Keratinocyte (primary cell): Measurements from ENCODE around the gene GRB10. TPM values are rescaled to one million over a fixed set of nuclear protein-coding genes. Genes with fewer than 3 reads are reported as not detected.

Source experiments
- DNase-seq: peaks from one replicate; pipeline ENCODE4 v3.0.0-alpha.2; 2011; ENCODE audit warnings: low read depth, missing footprints, low spot score
- FAIRE-seq: peaks from 2 replicates; lab custom pipeline; 2011; peaks lifted over from hg19 to GRCh38; lab: Jason Lieb, UNC
- H2AFZ ChIP-seq: 2 replicates; pipeline ENCODE4 v1.6.0; 2012; ENCODE audit warnings: low read length, control low read depth, inconsistent platforms; ENCODE audit not compliant: control insufficient read depth
- H3K27ac ChIP-seq: 2 replicates; pipeline ENCODE4 v1.5.1; 2011; ENCODE audit warnings: low read length; ENCODE audit not compliant: control insufficient read depth, insufficient read depth
- H3K27me3 ChIP-seq: 3 replicates; pipeline ENCODE4 v1.6.0; 2011; ENCODE audit warnings: low read length; ENCODE audit not compliant: control insufficient read depth, insufficient read depth; ENCODE audit errors: extremely low read depth
- H3K36me3 ChIP-seq, 2 experiments: 2 replicates in 1 of 2; 3 replicates in 1 of 2; pipeline ENCODE4 v1.5.1; 2011; ENCODE audit warnings: low read length in 2 of 2, mild to moderate bottlenecking in 1 of 2; ENCODE audit not compliant: control insufficient read depth in 2 of 2, insufficient read depth in 2 of 2; ENCODE audit errors: extremely low read depth in 1 of 2
- H3K4me1 ChIP-seq: 3 replicates; pipeline ENCODE4 v1.5.1; 2011; ENCODE audit warnings: low read length; ENCODE audit not compliant: control insufficient read depth, insufficient read depth; ENCODE audit errors: extremely low read depth
- H3K4me2 ChIP-seq: 3 replicates; pipeline ENCODE4 v1.6.0; 2011; ENCODE audit warnings: low read depth, low read length; ENCODE audit not compliant: control insufficient read depth, insufficient read depth; ENCODE audit errors: extremely low read depth
- H3K4me3 ChIP-seq, 3 experiments: fragments of 200-600 bp in 1 of 3; sonication (generic) in 1 of 3; 2 replicates in 2 of 3; 3 replicates in 1 of 3; pipeline ENCODE4 v1.5.1; 2011 to 2016; ENCODE audit warnings: low read length in 3 of 3, mild to moderate bottlenecking in 3 of 3, control low read depth in 2 of 3, inconsistent platforms in 1 of 3, low read depth in 1 of 3, mixed read lengths in 1 of 3, mixed run types in 1 of 3, moderate library complexity in 1 of 3; ENCODE audit not compliant: control insufficient read depth in 2 of 3, insufficient read depth in 2 of 3; ENCODE audit errors: extremely low read depth in 1 of 3
- H3K79me2 ChIP-seq: 2 replicates; pipeline ENCODE4 v1.6.0; 2012; ENCODE audit warnings: low read length; ENCODE audit not compliant: control insufficient read depth, insufficient read depth
- H3K9ac ChIP-seq: 3 replicates; pipeline ENCODE4 v1.6.0; 2011; ENCODE audit warnings: low read length; ENCODE audit not compliant: control insufficient read depth, insufficient read depth; ENCODE audit errors: extremely low read depth
- H3K9me1 ChIP-seq: 3 replicates; pipeline ENCODE4 v1.6.0; 2011; ENCODE audit warnings: low read length; ENCODE audit not compliant: control insufficient read depth, insufficient read depth; ENCODE audit errors: extremely low read depth
- H3K9me3 ChIP-seq: 2 replicates; pipeline ENCODE4 v1.5.1; 2012; ENCODE audit warnings: low read depth, low read length; ENCODE audit not compliant: control insufficient read depth
- H4K20me1 ChIP-seq: 3 replicates; pipeline ENCODE4 v1.6.0; 2011; ENCODE audit warnings: low read length; ENCODE audit not compliant: control insufficient read depth, insufficient read depth; ENCODE audit errors: extremely low read depth
- EZH2 ChIP-seq: IDR thresholded peaks from one replicate; pipeline ENCODE4 v1.6.1; 2012; ENCODE audit warnings: inconsistent platforms, mild to moderate bottlenecking, low read length, moderate library complexity
- dilution Hi-C: fragments of 300-500 bp; cut with MboI; formaldehyde crosslinking; loops from one replicate; pipeline ENCODE4 v1.7.0; 2020; ENCODE audit warnings: low sequenced_read_pairs; ENCODE audit not compliant: extremely low pct_ligation_motif_present
- polyA plus RNA-seq, 5 experiments: library from polyadenylated mRNA; depleted of rRNA in 3 of 5; stranded (reverse) in 3 of 5; stranded (forward) in 1 of 5; unstranded in 1 of 5; fragments of >200 nt; gene quantifications; 1 replicate in 1 of 5; 2 replicates in 3 of 5; 3 replicates in 1 of 5; pipeline versions ENCODE4 v1.2.1 to v1.2.3, GENCODE V29; 2011 to 2012; ENCODE audit warnings: missing spikeins in 2 of 5, low read depth in 1 of 5, low replicate concordance in 1 of 5
- TF ChIP-seq, protein P1 (sequence below), 3 experiments: IDR thresholded peaks in 1 of 3; conservative IDR thresholded peaks in 1 of 3; optimal IDR thresholded peaks in 1 of 3; 2 replicates in 2 of 3; 3 replicates in 1 of 3; pipeline versions ENCODE3 to v1.5.1; 2011; ENCODE audit warnings: low read length in 3 of 3, mild to moderate bottlenecking in 3 of 3, moderate library complexity in 2 of 3, control low read depth in 1 of 3, inconsistent platforms in 1 of 3; ENCODE audit not compliant: insufficient read depth in 2 of 3; ENCODE audit errors: extremely low read depth in 1 of 3

The GRB10 gene
- polyA plus RNA-seq, 1 donor (not counting 4 experiments of a cell fraction or from before 2014, with no cell fraction given), result 4.4 TPM

DNA sequence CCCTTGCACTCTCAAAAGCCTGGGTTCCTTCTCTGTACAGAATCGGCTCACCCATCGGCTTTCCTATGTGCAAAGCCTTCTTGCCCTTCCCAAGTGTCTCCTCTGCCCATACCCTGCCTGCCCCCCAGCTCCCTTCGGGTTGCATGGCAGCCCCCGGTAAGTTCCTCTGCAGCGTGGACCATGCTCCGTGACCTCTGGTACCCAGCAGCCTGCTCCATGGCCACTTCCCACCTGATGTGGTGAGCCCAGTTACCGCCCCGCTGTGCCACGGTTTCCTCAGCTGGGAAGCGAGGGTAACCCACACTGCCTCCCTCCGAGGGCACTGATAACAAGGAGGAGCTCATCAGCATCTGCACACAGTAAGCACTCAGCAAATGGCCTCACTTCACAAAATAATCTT, 110.7 kb downstream of the GRB10 start:
- no peaks in the 10 kb centered on the region for H3K36me3 ChIP-seq
- DNase-seq (no peak), FAIRE-seq (no peak)
- no peaks in the 10 kb centered on the region for H3K79me2 ChIP-seq
- no peak overlapping the region for H2AFZ ChIP-seq
- no peak overlapping the region for H3K9ac ChIP-seq
- no peaks in the 10 kb centered on the region for H3K9me1 ChIP-seq
- H4K20me1 ChIP-seq, result peaks cover 2% of the 10 kb centered on the region
- H3K4me3 ChIP-seq, result no peak overlapping the region
- no peaks in the 10 kb centered on the region for H3K4me1 ChIP-seq
- no peak overlapping the region for H3K27ac ChIP-seq
- H3K9me3 ChIP-seq, result peaks cover 4% of the 10 kb centered on the region
- H3K4me2 ChIP-seq, result no peak overlapping the region
- peaks cover 7% of the 10 kb centered on the region for H3K27me3 ChIP-seq
- TF ChIP-seq EZH2, result no peak
- TF ChIP-seq, protein P1, sequence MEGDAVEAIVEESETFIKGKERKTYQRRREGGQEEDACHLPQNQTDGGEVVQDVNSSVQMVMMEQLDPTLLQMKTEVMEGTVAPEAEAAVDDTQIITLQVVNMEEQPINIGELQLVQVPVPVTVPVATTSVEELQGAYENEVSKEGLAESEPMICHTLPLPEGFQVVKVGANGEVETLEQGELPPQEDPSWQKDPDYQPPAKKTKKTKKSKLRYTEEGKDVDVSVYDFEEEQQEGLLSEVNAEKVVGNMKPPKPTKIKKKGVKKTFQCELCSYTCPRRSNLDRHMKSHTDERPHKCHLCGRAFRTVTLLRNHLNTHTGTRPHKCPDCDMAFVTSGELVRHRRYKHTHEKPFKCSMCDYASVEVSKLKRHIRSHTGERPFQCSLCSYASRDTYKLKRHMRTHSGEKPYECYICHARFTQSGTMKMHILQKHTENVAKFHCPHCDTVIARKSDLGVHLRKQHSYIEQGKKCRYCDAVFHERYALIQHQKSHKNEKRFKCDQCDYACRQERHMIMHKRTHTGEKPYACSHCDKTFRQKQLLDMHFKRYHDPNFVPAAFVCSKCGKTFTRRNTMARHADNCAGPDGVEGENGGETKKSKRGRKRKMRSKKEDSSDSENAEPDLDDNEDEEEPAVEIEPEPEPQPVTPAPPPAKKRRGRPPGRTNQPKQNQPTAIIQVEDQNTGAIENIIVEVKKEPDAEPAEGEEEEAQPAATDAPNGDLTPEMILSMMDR (optimal IDR thresholded peaks at IDR 0.05 in 1 of 3, IDR thresholded peaks at IDR 0.05 in 1 of 3, conservative IDR thresholded peaks at IDR 0.05 in 1 of 3; ENCODE audit: extremely low read depth in 1 of 3, insufficient read depth in 2 of 3, low read length in 3 of 3), result no peak
- dilution Hi-C loops, result no loop called here

DNA sequence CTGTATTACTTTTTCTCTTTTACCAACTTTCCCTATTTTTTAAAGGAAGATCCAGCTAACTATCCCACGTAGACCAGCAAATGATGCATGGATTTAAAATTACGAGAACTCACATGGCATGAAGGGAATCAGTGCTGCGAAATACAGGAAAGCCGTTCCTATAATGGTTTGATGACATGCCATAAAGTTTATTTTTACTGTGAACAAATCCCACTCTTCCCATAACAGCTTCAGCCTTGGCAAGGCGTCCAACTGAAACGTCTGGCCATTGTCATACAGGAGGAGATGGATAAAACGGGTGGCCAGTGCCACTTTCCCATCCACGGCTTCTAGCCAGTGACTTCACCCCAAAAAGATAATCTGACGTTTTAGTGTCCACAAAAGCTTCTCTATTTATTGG, 111.3 kb downstream of the GRB10 start:
- Histone ChIP-seq H3K27me3 (peaks cover 10% of the 10 kb centered on the region), H3K9me3 (peaks cover 4% of the 10 kb centered on the region), H3K4me3 (no peak overlapping the region), H3K9ac (no peak overlapping the region), H3K4me2 (no peak overlapping the region), H2AFZ (no peak overlapping the region), H3K4me1 (no peaks in the 10 kb centered on the region), H3K27ac (no peak overlapping the region), H3K9me1 (no peaks in the 10 kb centered on the region), H4K20me1 (peaks cover 2% of the 10 kb centered on the region), H3K79me2 (no peaks in the 10 kb centered on the region), H3K36me3 (no peaks in the 10 kb centered on the region)
- TF ChIP-seq, protein P1 (optimal IDR thresholded peaks at IDR 0.05 in 1 of 3, IDR thresholded peaks at IDR 0.05 in 1 of 3, conservative IDR thresholded peaks at IDR 0.05 in 1 of 3; ENCODE audit: extremely low read depth in 1 of 3, insufficient read depth in 2 of 3, low read length in 3 of 3), result no peak
- TF ChIP-seq EZH2, result no peak
- dilution Hi-C loops, result no loop called here
- FAIRE-seq (no peak), DNase-seq (no peak)
